Measurements from ENCODE around the gene NUP98. TPM values are rescaled to one million over a fixed set of nuclear protein-coding genes. Genes with fewer than 3 reads are reported as not detected.

NUP98 gene
- total and polyA plus RNA-seq, 2 experiments from 2014 or later = 20.4 to 110 TPM

GRCh38 chr11:3707176-3707575 lies 90.2 kb downstream of the NUP98 start:
- Histone ChIP-seq H3K27ac (no peak overlapping the region), H3K27me3 (no peaks in the 10 kb centered on the region), H3K36me3 (peaks cover 45% of the 10 kb centered on the region), H3K4me1 (ENCODE audit: low read depth) (no peaks in the 10 kb centered on the region), H3K9me3 (ENCODE audit: low read depth) (no peaks in the 10 kb centered on the region), H3K4me3 (no peak overlapping the region)
- no peak for DNase-seq (ENCODE audit: low read depth in 1 of 2, low spot score in 1 of 2)
- no peak for TF ChIP-seq CTCF (IDR thresholded peaks at IDR 0.05; ENCODE audit: low read depth, low read length)

DNA sequence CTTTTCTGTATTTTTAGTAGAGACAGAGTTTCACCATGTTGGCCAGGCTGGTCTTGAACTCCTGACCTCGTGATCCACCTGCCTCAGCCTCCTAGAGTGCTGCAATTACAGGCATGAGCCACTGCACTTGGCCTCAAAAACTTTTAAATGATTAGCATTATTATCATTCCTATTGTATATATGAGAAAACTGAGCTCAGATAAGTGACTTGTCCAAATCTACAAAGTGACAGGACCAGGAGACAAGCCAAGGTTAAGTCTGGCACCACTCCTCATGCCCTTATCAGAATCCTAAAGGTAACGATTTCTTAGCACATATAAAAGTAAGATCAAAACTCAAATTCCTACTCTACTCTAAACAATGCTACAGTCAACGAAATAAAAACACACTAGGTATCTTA lies 94.0 kb downstream of the NUP98 start:
- H3K4me1 ChIP-seq (ENCODE audit: low read depth) = no peaks in the 10 kb centered on the region
- no peaks in the 10 kb centered on the region for H3K9me3 ChIP-seq (ENCODE audit: low read depth)
- H3K27me3 ChIP-seq = no peaks in the 10 kb centered on the region
- H3K27ac ChIP-seq = no peak overlapping the region
- no peak for DNase-seq (ENCODE audit: low read depth in 1 of 2, low spot score in 1 of 2)
- H3K4me3 ChIP-seq = no peak overlapping the region
- H3K36me3 ChIP-seq = peaks cover 59% of the 10 kb centered on the region
- no peak for TF ChIP-seq CTCF (IDR thresholded peaks at IDR 0.05; ENCODE audit: low read depth, low read length)

- Histone ChIP-seq H3K4me3 (no peak overlapping the region), H3K27ac (no peak overlapping the region), H3K27me3 (no peaks in the 10 kb centered on the region), H3K4me1 (ENCODE audit: low read depth) (no peaks in the 10 kb centered on the region), H3K36me3 (peaks cover 71% of the 10 kb centered on the region), H3K9me3 (ENCODE audit: low read depth) (no peaks in the 10 kb centered on the region)
- no peak for TF ChIP-seq CTCF (IDR thresholded peaks at IDR 0.05; ENCODE audit: low read depth, low read length)
- no peak for DNase-seq (ENCODE audit: low read depth in 1 of 2, low spot score in 1 of 2)
These were observed 96.4 kb downstream of the NUP98 start for GRCh38 chr11:3700910-3701309.

DNA sequence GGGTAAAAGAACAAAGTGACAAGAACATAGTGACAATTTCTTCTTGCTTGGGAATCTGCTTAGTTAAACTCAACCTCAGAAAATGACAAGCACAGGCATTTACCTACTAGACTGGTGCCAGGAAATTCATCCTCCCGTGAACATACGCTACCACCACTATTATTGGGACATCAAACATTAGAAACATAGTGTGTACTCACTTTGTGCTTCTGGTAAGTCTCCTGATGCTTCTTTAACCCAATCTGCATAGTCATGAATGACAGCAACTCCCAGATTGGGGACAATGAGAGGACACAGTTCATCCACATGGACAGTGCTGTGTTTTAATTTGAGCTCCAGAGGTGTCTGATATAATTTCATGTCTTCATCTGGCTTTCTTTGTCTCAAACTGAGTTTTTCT lies 96.9 kb downstream of the NUP98 start:
- Histone ChIP-seq H3K4me3 (no peak overlapping the region), H3K4me1 (ENCODE audit: low read depth) (no peaks in the 10 kb centered on the region), H3K36me3 (peaks cover 73% of the 10 kb centered on the region), H3K9me3 (ENCODE audit: low read depth) (no peaks in the 10 kb centered on the region), H3K27me3 (no peaks in the 10 kb centered on the region), H3K27ac (no peak overlapping the region)
- DNase-seq (ENCODE audit: low read depth in 1 of 2, low spot score in 1 of 2) = no peak
- no peak for TF ChIP-seq CTCF (IDR thresholded peaks at IDR 0.05; ENCODE audit: low read depth, low read length)

GRCh38 chr11:3686751-3687150 lies 110.6 kb downstream of the NUP98 start:
- no peak for TF ChIP-seq CTCF (IDR thresholded peaks at IDR 0.05; ENCODE audit: low read depth, low read length)
- H3K4me1 ChIP-seq (ENCODE audit: low read depth) = no peaks in the 10 kb centered on the region
- no peak overlapping the region for H3K27ac ChIP-seq
- no peak for DNase-seq (ENCODE audit: low read depth in 1 of 2, low spot score in 1 of 2)
- H3K9me3 ChIP-seq (ENCODE audit: low read depth) = no peaks in the 10 kb centered on the region
- H3K27me3 ChIP-seq = no peaks in the 10 kb centered on the region
- H3K4me3 ChIP-seq = no peak overlapping the region
- peaks cover 56% of the 10 kb centered on the region for H3K36me3 ChIP-seq

DNA sequence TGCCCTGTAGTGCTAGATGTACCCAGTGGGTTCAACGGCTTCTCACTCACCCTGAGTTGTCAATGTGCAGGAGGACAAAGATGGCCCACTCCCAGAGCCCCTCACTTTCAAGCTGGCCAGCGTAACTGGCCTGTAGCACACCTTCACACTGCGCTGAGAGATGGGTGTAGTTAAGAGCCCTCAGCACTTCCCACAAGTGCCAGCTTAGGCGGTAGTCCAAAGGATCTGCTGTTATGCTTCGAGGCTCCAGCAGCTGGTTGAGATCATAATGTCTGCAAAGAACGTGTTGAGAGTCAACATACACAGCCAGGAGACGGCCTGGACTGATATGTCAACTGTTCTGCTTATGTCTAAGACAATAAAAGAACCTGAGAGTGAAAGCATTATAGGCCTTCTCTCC lies 111.4 kb downstream of the NUP98 start:
- peaks cover 55% of the 10 kb centered on the region for H3K36me3 ChIP-seq
- H3K27me3 ChIP-seq = no peaks in the 10 kb centered on the region
- peak overlapping the region; percentile 63 for H3K27ac ChIP-seq
- peak; percentile 5 to 7 for DNase-seq (ENCODE audit: low read depth in 1 of 2, low spot score in 1 of 2)
- no peak for TF ChIP-seq CTCF (IDR thresholded peaks at IDR 0.05; ENCODE audit: low read depth, low read length)
- H3K4me1 ChIP-seq (ENCODE audit: low read depth) = no peaks in the 10 kb centered on the region
- H3K9me3 ChIP-seq (ENCODE audit: low read depth) = no peaks in the 10 kb centered on the region
- no peak overlapping the region for H3K4me3 ChIP-seq

Data from cardiac muscle cell (in vitro differentiated cells and primary cell).